HG03558 (cell line): ENCODE results near the gene C11orf86.
"Not testable (repeated sequence)": the region's sequence is repeated elsewhere in the genome, so short reads cannot be mapped to it uniquely, and the experiment has no call there.

ENCODE experiments used
- ATAC-seq: cut with Tn5 transposase; IDR thresholded peaks from one replicate; pipeline ENCODE4 v1.9.1; 2021; ENCODE audit warnings: moderate number of reproducible peaks; ENCODE audit not compliant: unreplicated experiment; ENCODE audit errors: extremely low read depth

C11orf86 gene, protein sequence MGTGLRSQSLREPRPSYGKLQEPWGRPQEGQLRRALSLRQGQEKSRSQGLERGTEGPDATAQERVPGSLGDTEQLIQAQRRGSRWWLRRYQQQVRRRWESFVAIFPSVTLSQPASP

DNA sequence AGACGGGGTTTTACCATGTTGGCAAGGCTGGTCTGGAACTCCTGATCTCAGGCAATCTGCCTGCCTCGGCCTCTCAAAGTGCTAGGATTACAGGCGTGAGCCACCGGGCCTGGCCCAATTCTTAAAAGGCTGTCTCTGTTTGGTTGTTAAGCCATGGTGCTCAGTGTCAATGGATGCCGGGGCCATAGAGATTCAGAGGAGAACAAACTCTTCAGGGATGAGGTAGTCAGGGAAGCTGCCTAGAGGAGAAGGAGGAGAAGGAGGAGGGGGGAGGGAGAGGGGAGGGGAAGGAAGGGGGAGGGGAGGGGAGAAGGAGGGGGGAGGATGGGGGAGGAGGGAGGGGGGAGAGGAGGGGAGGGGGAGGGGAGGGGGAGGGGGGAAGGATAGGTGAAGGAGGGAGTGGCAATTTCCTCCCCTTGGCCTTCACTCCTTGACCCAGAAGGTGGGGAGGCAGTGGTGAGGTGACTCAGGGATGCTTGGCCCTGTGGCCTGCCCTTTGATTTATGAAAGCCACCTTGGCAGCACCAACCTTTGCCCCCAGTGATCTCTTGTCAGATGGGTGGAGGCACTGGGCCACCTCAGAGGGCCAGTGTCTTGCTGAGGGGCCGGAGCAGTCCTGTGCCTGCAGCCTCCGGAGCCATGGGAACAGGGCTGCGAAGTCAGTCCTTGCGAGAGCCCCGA is at the start of gene C11orf86:
C11orf86 (plus strand) TSS at position 581 of the 681 bp plus-strand sequence; CDS start at position 640, 59 bp downstream.
- no peak for ATAC-seq

DNA sequence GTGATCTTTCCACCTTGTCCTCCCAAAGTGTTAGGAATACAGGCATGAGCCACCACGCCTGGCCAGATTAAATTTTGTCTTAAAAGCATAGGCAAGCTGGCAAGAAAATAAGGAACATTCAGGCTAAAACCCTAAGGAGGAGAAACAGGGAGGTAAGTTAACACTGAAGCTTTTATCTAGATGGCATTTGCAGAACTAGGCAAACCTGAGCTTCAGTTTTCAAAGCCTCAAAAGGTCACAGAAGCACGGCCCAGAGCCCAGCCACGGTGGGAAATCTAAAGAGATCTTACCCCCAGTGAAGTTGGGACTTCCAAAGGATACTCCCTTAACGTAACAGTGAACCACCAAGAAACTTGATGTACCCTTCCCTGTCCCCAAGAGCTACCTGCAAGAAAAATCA is 45.4 kb upstream of the C11orf86 start:
- no peak for ATAC-seq

DNA sequence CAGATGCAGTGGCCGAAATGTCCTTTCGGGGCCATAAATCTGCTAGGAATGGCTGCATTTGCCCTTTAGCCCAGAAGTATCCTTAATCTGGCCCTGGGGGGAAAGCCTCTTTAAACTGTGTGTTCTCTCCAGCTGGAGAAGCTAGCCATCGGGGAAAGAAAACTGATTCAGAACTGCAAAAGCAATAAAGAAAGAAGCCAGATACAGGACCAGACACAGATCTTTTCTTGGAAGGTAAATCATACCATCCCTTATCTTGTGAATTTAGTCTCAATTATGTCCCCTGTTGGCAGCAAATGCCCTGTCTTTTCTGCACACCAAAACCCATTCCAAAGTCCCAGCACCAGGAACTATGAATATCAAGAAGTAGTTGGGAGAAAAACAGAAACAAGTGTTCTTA is 42.6 kb upstream of the C11orf86 start:
- ATAC-seq = no peak

DNA sequence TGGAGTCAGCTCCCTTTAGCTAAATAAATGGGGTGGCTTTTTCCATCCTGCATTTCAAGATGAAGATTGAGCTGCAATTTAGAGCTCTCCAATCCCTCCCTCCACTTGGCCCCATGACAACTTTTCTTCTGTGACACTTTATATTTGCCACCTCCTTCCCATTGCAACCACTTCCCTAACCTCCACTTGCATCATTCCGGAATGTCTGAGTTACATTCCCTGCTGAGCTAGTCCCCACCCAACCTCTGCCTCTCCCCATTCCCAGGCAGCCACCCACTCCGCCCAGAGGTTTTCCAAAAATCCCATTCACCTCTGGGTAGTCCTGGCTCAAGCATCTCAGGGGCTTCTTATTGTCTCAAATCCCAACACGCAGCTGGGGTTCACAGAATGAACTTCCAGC is 41.6 kb upstream of the C11orf86 start:
- ATAC-seq = no peak

DNA sequence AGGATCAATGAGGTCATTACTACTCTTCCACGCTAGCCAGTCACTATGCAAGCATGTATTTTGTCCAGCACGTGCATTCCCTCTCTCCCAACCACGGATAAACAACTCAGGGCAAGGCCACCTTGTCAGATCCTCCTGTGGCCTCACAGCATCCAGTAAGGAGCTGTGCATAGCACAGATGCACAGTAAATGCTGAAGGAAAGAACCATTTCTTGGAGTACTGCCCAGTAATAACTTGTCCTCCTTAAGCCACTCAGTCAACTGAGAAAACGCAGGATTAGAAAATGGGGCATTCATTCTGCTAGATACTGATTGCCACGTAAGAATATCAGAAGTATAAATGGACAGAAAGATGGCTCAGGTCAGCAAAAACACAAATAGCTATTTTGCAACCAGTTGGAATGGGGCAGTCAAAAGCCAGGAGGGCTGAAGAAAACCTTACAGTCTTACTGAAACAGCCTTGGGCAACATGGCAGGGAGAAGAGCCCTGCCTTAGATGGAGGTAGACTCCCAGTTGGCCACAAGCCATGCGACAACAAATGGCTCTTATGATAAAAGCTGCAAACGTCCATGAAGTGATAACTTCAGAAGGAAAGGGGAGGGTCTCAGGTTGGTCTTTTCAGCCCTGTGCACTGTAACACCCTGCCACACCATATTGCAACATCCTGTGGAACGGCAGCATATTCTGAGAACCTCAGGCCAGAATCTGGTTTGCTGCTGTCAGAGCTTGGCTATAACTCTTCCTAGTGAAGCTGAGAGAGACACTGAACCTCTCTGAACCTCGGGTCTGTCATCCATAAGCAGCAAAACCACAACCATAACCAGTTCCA is 39.9 kb upstream of the C11orf86 start:
- no peak for ATAC-seq

DNA sequence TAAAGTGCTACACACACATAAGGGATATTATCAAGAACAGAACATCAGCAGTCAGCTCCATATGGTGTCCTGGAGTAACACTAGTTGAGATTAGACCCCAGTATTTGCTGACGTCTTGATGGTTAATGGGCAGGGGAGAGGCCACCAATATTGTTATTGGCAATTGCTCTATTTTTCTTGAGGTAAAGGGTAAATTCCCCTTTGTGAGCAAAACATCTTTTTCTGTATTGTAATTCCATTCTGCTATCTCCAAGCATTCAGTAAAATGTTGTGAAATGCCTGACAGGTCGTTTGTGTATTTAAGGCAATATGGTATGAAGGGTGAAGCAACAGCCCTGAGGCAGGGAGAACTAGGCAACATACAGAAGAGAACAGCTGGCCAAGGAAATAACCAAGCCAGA is 38.8 kb upstream of the C11orf86 start:
- no peak for ATAC-seq

DNA sequence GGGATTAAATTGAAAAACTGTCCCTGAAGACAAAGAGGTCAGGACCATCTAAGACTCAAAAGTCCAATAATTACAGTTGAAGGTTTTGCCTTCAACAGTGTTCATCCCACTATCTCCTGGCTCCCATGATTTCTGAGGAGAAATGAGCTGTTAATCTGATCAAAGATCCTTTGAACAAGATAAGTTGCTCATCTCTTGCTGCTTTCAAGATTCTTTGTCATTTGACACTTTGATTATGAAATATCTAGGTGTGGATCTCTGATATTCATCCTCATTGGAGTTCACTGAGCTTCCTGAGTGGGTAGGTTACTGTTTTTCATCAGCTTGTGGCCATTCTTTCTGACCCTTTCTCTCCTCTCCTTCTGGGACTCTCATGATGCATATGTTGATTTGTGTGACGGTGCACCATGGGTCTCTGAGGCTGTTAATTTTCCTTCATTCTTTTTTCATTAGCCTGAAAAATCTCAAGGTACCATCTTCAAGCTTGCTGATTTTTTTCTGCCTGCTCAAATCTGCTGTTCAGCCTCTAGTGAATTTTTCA is 37.8 kb upstream of the C11orf86 start:
- no peak for ATAC-seq

DNA sequence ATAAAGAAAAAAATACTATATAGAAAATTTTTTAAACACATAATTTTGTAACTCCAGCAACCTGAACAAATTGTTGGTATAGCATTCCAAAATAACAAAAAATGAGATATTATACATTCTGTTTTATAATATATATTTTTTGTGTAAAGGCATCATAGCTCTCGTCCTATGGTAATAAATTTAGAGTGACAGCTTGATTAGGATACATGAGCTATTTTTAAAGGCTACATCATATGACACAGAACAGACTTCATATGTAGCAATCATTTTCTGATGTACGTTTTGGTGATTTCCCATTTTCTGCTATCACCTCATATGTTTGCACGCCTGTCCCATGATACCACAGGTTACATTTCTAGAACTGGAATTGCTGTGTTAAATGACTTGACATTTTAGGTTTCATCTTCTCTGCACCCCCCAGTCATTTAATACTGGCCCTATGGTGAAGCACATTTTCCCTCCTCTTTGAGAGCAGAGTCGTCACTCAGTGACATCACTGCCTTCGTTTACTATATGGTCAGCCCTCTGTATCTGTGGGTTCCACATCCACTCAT is 36.4 kb upstream of the C11orf86 start:
- no peak for ATAC-seq

DNA sequence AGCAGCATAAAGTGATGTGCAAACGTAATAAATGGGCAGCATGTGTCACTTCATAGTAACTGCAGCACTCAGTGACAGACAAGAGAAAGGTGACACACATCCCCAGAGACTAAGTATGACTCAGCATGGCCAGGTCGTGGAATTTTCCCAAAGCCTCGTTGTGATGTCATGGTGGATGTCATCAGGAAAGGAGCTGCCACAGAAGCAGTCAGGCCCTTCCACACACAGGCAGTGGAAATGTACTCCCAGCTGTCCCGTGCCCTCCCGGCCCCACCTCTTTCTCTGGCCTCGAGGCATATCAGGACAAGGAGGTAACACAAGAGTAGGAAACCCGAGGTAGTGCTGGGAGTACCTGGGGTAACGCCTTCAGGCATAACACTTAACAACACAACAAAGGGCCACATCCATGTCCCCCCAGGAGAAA is 25.0 kb upstream of the C11orf86 start:
- no peak for ATAC-seq

DNA sequence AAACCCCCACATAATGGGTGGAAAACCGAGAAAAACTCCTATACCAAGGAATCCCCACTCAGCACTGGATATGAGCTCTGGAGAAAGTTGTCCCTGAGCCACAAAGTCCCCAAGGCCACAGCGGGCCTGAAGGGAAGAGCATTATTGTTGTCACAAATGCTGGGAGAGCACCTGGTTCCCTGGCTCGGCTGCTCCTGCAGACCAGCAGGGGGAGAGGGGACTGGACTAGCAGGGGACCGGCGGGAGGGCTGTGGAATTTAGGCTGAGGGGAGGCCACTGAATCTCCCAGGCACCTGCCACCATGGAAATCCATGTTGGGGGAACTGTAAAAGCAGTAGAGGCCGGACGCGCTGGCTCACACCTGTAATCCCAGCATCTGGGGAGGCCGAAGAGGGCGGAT is 24.0 kb upstream of the C11orf86 start:
- no peak for ATAC-seq

DNA sequence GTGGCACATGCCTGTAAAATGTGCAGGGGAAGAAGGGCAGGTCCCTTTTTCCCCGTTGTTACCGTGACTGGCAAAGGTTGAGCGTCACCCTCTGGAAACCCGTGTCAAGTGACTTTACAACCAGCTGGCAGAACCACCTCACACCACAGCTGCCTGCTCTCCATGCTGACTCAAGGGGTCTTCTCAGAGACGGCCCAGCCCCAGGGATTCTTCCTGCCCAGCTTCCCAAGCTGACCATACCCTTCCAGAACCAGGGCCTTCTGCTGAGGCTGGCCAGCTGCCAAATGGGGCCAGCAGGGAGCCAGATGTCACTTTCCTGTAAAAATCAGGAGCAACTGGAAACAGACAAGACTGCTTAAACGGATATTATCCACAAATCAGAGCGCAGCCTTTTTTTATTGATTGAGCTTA is 23.2 kb upstream of the C11orf86 start:
- ATAC-seq = no peak

DNA sequence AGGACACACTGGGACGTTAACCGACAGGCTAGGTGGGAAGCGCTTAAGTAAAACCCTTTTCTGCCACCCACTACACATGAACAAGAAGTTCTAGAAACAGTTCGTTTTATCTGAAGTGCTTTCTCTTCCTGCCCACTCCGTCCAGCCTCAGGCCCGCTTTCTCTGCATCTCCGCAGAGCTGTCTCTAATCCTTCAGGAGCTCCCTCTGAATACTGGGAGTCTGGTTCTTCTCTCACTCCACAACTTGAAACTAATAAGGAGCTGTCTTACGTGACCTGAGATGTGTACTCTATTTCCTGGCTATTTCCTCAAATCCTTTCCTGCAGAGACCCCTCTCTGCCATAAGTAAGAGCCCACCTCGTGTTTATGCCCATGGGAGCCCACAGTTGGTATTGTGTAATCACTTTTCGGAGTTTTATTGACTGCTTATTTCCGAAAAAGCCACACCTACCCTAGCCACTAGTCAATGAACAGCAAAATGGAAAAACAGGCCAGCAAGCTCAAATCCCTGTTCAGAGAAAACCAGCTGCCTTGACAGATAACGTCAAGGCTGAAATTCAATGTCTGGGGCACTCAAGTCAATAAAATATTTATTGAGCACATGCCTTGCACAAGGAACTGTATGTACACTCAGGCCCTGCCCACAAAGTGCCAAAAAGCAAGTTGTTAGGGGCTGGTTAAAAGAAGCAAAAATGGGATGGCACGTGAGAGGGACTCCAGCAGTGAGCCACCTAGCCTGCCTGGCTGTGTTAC is 21.8 kb upstream of the C11orf86 start:
- ATAC-seq = no peak

DNA sequence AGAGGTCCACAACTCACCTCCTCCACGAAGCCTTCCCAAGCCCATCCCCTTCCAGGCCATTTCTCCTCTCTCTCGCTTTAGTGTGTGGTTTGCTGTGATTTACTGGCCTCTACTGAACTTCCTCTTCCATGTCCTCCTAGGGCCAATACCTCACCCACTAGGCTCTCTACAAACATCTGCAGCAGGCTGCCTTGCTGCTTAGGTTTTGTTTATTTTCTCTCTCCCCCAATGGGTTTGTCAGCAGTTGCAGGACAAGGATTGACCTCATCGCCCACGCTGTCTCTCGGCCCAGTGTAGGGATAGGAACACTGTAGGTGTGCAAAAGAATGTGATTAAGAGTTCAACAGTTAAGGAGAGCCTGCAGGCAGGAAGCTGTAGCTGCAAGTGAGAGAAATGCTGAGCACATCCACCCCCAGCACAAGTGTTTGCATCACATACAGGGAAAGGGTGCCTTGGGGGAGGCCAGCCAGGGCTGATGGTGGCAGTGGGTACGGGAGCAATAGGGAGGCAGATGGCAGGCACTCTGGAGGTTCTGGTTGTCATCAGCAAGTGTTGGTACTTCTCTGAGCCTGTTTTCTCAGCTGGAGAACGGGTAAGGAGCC is 18.3 kb upstream of the C11orf86 start:
- ATAC-seq = no peak

DNA sequence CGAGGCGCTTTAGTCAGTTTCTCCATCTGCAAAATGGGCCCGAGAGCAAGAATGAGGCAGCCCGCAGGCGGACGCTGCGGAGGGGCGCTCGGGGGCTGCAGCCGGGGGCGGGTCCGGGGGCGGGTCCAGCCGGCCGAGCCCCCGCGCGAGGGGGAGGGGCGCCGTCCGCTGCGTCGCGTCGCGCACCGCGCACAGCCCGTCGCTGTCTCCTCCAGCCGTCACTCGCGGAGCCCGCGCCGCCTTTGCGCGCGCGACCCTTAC is 17.2 kb upstream of the C11orf86 start:
- ATAC-seq = no peak

DNA sequence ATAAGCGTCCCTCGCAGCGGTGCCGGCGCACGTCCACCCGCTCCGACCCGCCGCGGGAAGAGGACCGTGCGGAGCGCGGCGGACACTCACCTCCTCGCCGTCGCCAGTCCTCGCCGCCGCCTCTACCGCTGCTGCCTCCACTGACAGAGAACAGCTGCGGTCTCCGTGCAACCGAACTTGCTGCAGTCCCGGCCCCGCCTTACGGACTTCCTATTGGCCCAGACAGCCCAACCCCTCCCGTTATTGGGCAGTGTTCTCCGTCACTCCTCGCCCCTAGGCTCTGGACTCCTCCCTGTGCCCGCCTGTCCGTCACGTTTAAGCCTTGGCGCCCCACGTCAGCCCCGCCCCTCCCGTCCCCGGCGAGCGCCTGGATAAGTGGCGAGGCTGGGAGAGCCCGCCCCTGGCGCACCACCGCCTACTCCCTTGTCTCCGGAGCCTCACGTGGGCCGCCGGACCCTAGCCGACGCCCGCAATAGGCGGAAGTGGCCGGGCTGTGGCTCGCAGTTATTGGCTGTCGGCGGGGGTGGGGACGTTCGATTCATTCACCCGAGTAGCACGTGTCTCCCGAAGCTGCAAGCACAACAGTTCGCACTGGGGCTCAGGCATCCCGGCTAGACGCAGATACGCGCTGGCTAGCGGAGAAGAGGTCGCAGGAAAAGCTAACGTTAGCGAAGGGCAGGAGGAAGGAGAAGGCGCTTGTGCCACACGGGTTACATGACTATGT is 16.7 kb upstream of the C11orf86 start, which contains the start of gene PC:
PC (minus strand) TSS at position 152 of the 724 bp plus-strand sequence. CDS start 86,224 bp downstream, outside the sequence.
- ATAC-seq = peak; percentile 77

DNA sequence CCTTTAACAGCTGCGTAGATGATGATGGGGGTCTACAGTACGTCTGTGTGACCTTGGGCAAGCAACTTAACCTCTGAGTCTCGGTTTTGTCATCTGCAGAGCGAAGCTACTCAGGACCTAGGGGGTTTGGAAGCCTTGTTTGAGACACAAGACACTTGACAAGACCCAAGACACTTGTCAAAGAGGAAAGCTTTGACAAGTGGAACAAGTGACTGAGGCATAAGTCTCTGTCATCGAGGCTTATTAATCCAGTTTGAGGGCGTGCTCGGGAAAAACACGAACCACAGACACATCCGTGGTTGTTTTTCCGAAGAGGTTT is 16.2 kb upstream of the C11orf86 start:
- no peak for ATAC-seq

DNA sequence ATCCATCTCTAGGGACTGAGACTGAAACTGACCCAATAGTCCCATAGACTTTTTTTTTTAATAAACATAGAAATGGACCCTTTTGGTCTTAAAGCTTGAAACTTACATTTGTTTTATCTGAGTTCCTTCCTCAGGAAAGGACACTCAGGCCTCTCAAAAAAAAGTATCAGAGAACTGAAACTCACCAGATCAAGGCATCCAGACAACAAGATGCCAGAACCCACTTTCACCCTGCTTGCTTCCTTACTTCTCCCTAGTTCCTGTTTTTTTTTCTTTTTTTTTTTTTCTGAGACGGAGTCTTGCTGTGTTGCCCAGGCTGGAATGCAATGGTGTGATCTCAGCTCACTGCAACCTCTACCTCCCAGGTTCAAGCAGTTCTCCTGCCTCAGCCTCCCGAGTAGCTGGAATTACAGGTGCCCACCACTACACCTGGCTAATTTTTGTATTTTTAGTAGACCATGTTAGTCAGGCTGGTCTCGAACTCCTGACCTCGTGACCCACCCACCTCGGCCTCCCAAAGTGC is 13.4 kb upstream of the C11orf86 start:
- ATAC-seq = not testable (repeated sequence)

DNA sequence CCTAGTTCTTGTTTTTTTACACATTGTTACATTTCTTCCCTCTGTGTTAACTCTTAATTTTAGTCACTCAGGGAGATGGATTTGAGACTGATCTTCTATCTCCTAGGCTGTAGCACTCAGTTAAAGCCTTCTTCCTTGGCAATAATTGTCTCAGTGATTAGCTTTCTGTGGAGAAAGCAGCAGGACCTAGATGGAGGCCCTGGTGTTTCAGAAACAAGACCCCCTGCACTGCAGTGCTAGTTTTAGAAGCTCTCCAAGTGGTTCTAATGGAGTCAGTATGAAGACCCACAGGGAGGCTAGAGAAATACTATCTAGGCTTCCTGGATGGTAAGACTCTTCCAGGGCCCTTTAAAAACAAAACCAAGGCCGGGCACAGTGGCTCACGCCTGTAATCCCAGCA is 12.9 kb upstream of the C11orf86 start:
- no peak for ATAC-seq

DNA sequence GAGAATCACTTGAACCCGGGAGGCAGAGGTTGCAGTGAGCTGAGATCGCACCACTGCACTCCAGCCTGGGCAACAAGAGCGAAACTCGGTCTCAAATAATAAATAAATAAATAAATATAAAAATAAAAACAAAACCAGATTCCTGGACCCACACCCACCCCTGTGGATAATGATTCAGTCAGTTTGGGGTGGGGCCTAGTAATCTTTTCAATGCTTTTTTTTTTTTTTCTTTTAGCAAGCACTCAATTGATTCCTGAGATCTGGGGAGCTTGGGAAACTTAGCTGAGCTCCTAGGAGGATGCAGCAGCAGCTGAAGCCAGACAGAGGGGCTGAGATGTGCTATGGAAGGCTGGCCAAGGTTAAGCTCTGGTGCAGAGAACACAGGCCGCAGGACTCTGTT is 12.3 kb upstream of the C11orf86 start:
- no peak for ATAC-seq
